Transverse colon (tissue), 4 donors: Measurements from ENCODE around the gene OVCH1.

Experiments used
- CTCF ChIP-seq, 5 experiments: fragments of 200-600 bp in 3 of 5; fragments of 450-650 bp in 2 of 5; sonication (generic) in 3 of 5; IDR thresholded peaks; 1 replicate in 2 of 5; 2 replicates in 3 of 5; pipeline ENCODE4 v1.5.1; 2016 to 2017; ENCODE audit warnings: antibody characterized with exemption in 5 of 5, inconsistent platforms in 3 of 5, mild to moderate bottlenecking in 2 of 5, moderate library complexity in 1 of 5
- POLR2A ChIP-seq: fragments of 450-650 bp; IDR thresholded peaks from one replicate; pipeline ENCODE4 v1.6.1; 2016; ENCODE audit warnings: antibody characterized with exemption, mild to moderate bottlenecking, moderate library complexity
- POLR2AphosphoS5 ChIP-seq, 3 donors: sonication (generic); formaldehyde crosslinking; IDR thresholded peaks; one replicate each; pipeline ENCODE4 v1.6.1; 2016; ENCODE audit warnings: antibody characterized with exemption in 3 of 3

- TF ChIP-seq CTCF (IDR thresholded peaks at IDR 0.05): no peak
- no peak for TF ChIP-seq POLR2AphosphoS5 (IDR thresholded peaks at IDR 0.05)
- TF ChIP-seq POLR2A: no peak
These were observed 1.7 kb upstream of the OVCH1 start for GRCh38 chr12:29499235-29499634.
